ENCODE data around the gene UNC5CL.
A peak's percentile ranks its signal among the peaks of the same experiment; 100 is the strongest.

UNC5CL gene, protein sequence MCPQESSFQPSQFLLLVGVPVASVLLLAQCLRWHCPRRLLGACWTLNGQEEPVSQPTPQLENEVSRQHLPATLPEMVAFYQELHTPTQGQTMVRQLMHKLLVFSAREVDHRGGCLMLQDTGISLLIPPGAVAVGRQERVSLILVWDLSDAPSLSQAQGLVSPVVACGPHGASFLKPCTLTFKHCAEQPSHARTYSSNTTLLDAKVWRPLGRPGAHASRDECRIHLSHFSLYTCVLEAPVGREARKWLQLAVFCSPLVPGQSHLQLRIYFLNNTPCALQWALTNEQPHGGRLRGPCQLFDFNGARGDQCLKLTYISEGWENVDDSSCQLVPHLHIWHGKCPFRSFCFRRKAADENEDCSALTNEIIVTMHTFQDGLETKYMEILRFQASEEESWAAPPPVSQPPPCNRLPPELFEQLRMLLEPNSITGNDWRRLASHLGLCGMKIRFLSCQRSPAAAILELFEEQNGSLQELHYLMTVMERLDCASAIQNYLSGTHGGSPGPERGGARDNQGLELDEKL

DNA sequence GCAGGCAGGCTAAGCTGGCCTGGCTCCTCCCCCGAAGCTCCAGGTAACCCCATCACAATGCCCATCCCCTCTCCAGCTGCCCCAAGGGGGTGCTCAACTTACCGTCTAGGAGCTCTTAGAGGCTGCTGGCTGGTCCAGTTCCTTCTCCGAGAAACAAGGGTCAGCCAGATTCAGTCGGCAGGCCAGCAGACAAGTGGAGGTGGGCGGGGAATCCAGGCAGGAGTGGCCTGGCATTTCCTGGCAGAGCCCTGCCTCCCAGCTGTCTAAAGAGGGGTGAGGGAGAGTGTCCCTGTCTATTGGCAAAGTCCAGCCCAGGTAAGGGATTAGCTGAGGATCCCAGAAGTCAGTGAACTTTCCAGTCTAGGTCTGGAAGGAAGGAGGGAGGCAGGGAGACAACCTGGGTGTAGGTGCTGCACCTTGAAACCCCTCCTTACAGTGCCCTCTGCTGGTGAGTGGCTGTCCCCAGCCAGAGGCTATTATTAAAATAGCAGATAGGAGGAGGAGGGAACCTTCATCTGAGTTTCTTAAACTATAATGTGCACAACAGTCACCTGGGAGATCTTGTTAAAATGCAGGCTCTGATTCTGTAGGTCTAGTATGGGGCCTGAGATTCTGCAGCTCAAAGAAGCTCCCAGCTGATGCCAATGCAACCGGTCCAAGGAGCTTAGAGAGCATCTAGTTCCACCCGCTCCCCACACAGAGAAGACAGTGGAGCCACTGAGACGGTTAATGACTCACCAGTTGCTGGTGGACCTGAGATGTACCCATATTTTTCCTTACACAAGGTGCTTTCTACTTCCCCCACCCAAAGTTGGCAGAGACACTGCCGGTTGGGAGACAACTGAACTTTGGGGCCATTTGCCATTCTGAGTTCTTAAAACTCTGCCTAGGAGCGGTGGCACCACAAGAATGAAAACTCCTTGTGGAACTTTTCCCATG lies at the start of gene UNC5CL:
TSS of gene UNC5CL (minus strand) at position 162 of the 939 bp plus-strand sequence. CDS start 4,147 bp downstream, outside the sequence.
- Histone ChIP-seq H3K4me3 (ENCODE audit: low read depth, low read length) (no peak within 1 kb of the TSS), H3K9me3 (ENCODE audit: control insufficient read depth, insufficient read depth, low read length) (no peaks in the 10 kb centered on the region), H3K4me1 (ENCODE audit: control insufficient read depth, insufficient read depth, low read length) (no peaks in the 10 kb centered on the region), H3K27me3 (ENCODE audit: control insufficient read depth, insufficient read depth, low read length) (no peaks in the 10 kb centered on the region), H3K9ac (ENCODE audit: low read depth, low read length) (no peak within 1 kb of the TSS), H3K36me3 (ENCODE audit: control insufficient read depth, insufficient read depth, low read length) (no peaks in the 10 kb centered on the region)

DNA sequence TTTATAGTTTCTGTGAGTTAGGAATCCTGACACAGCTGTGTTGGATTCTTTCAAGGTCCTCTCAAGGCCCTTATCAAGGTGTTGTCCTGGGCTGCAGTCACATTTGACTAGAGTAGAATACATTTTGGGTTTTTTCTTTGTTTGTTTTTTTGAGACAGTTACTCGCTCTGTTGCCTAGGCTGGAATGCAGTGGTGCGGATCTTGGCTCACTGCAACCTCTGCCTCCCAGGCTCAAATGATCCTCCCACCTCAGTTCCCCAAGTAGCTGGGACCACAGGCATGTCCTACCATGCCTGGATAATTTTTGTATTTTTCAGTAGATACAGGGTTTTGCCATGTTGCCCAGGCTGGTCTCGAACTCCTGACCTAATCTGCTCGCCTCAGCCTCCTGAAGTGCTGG lies 49.4 kb upstream of the UNC5CL start:
- Histone ChIP-seq H3K9me3 (ENCODE audit: control insufficient read depth, insufficient read depth, low read length) (no peaks in the 10 kb centered on the region), H3K36me3 (ENCODE audit: control insufficient read depth, insufficient read depth, low read length) (peaks cover 40% of the 10 kb centered on the region), H3K27me3 (ENCODE audit: control insufficient read depth, insufficient read depth, low read length) (no peaks in the 10 kb centered on the region), H3K4me3 (ENCODE audit: low read depth, low read length) (no peak overlapping the region), H3K9ac (ENCODE audit: low read depth, low read length) (no peak overlapping the region), H3K4me1 (ENCODE audit: control insufficient read depth, insufficient read depth, low read length) (no peaks in the 10 kb centered on the region)

DNA sequence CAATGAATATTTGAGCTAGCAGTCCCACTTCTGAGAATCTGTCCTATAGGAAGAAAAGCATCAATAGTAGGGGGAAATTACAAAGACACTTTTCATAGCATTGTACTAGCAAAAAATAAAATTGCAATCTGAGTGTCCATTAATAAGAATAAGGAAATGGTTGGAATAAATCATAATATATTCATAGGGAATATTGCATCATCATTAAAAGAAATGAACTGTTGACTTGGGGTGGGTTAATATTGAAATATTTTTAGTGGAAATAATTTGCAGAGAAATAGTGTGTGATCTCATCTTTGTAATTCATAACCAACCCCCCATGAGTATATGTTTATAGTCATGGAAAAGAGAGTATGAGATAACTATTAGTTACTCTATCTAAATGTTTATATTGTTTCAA lies 46.2 kb upstream of the UNC5CL start:
- H3K36me3 ChIP-seq (ENCODE audit: control insufficient read depth, insufficient read depth, low read length): peaks cover 25% of the 10 kb centered on the region
- H3K4me1 ChIP-seq (ENCODE audit: control insufficient read depth, insufficient read depth, low read length): no peaks in the 10 kb centered on the region
- no peak overlapping the region for H3K9ac ChIP-seq (ENCODE audit: low read depth, low read length)
- no peaks in the 10 kb centered on the region for H3K27me3 ChIP-seq (ENCODE audit: control insufficient read depth, insufficient read depth, low read length)
- H3K9me3 ChIP-seq (ENCODE audit: control insufficient read depth, insufficient read depth, low read length): no peaks in the 10 kb centered on the region
- no peak overlapping the region for H3K4me3 ChIP-seq (ENCODE audit: low read depth, low read length)

DNA sequence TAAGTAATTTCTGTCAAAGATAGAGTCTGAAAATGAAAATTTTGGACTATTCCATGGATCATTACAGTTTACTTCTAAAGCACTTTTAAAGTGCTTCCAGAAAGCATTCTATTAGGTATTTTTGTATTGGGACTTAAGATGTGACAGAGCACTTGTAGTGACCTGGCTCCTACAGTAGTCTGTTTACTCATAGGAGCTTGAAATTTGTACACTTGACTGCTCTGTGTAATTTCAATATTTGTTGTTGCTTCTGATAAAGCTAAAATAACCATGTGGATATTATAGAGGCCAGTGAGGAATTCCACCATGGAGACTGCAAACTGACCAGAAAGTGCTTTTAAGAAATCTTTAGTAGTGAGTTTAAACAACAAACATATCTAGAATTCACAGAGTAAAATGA lies 44.1 kb upstream of the UNC5CL start:
- peaks cover 26% of the 10 kb centered on the region for H3K36me3 ChIP-seq (ENCODE audit: control insufficient read depth, insufficient read depth, low read length)
- no peaks in the 10 kb centered on the region for H3K9me3 ChIP-seq (ENCODE audit: control insufficient read depth, insufficient read depth, low read length)
- no peak overlapping the region for H3K9ac ChIP-seq (ENCODE audit: low read depth, low read length)
- no peaks in the 10 kb centered on the region for H3K4me1 ChIP-seq (ENCODE audit: control insufficient read depth, insufficient read depth, low read length)
- no peaks in the 10 kb centered on the region for H3K27me3 ChIP-seq (ENCODE audit: control insufficient read depth, insufficient read depth, low read length)
- no peak overlapping the region for H3K4me3 ChIP-seq (ENCODE audit: low read depth, low read length)

DNA sequence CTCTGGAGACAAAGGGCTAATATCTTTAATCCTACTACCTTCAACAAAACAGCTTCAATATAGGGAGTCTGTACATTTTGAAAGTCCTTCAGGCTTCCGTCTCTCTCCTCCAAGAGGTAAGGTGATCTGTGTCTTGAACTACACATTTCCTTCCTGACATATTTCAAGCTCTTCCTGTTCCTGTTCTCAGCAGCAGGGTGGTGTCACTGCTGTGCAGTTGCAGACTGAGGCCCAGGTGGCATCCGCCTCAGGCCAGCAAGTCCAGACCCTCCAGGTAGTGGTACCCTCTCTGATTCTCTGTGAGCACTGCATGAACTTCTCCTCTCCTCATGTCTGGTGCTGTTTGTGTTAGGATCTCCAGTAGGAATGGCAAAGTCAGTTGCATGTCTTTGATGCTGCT lies 41.6 kb upstream of the UNC5CL start:
- peaks cover 18% of the 10 kb centered on the region for H3K36me3 ChIP-seq (ENCODE audit: control insufficient read depth, insufficient read depth, low read length)
- H3K9ac ChIP-seq (ENCODE audit: low read depth, low read length): no peak overlapping the region
- H3K4me3 ChIP-seq (ENCODE audit: low read depth, low read length): no peak overlapping the region
- no peaks in the 10 kb centered on the region for H3K27me3 ChIP-seq (ENCODE audit: control insufficient read depth, insufficient read depth, low read length)
- peaks cover 3% of the 10 kb centered on the region for H3K4me1 ChIP-seq (ENCODE audit: control insufficient read depth, insufficient read depth, low read length)
- no peaks in the 10 kb centered on the region for H3K9me3 ChIP-seq (ENCODE audit: control insufficient read depth, insufficient read depth, low read length)

DNA sequence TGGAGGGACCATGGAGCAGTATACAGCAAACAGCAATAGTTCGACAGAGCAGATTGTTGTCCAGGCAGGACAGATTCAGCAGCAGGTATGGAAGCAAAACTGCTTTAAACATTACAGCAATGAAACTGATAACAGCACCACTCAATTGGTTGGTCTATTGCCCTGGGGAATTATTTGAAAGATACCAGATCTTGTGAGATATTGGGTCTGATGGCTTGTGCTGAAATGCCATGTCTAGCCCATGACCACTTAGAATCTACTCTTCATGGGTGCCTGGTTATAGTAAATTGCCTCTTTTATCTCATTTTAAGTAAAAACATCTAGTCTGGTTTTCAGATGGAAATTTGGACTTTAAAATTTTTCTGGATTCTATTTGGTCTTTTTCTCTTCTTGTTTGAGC lies 40.1 kb upstream of the UNC5CL start:
- H3K4me3 ChIP-seq (ENCODE audit: low read depth, low read length): no peak overlapping the region
- no peak overlapping the region for H3K9ac ChIP-seq (ENCODE audit: low read depth, low read length)
- H3K4me1 ChIP-seq (ENCODE audit: control insufficient read depth, insufficient read depth, low read length): peaks cover 9% of the 10 kb centered on the region
- H3K27me3 ChIP-seq (ENCODE audit: control insufficient read depth, insufficient read depth, low read length): no peaks in the 10 kb centered on the region
- H3K36me3 ChIP-seq (ENCODE audit: control insufficient read depth, insufficient read depth, low read length): peaks cover 14% of the 10 kb centered on the region
- H3K9me3 ChIP-seq (ENCODE audit: control insufficient read depth, insufficient read depth, low read length): no peaks in the 10 kb centered on the region

DNA sequence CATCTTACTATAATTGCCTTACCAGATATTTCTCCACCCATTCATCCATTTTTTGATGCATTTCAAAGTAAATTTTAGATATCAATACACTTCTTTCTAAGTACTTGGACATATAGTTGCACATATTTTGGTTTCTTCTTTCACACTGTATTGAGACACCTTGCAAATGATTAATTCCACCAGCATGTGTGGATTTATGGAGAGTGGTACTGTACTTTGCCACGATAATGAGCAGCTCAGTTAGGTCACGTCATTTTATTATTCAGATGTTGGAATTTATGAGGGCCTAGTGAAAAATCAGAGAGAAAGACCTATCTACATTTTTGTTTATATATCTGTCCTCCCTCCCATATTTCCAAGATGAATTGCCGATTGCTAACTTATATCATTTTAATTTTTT lies 39.1 kb upstream of the UNC5CL start:
- Histone ChIP-seq H3K27me3 (ENCODE audit: control insufficient read depth, insufficient read depth, low read length) (no peaks in the 10 kb centered on the region), H3K9ac (ENCODE audit: low read depth, low read length) (no peak overlapping the region), H3K4me3 (ENCODE audit: low read depth, low read length) (no peak overlapping the region), H3K9me3 (ENCODE audit: control insufficient read depth, insufficient read depth, low read length) (no peaks in the 10 kb centered on the region), H3K36me3 (ENCODE audit: control insufficient read depth, insufficient read depth, low read length) (peaks cover 11% of the 10 kb centered on the region), H3K4me1 (ENCODE audit: control insufficient read depth, insufficient read depth, low read length) (peaks cover 9% of the 10 kb centered on the region)

DNA sequence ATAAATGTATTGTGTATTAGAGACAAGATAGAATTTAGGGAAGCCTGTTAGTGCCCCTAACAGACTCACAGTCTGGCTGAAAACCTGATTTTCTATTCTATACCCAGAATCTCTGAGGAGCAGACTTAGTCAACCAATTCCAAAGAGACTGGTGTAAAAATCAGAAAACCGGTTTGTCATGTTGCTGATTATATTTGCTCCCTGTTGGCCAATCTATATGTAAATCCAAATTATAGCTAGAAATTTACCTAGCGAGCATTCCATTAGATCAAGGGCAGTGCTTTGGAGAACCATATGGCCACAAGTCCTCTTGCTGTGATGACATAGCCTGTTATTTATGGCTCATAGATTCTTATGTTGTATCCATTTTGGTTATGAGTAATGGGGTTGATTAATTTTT lies 38.5 kb upstream of the UNC5CL start:
- Histone ChIP-seq H3K36me3 (ENCODE audit: control insufficient read depth, insufficient read depth, low read length) (peaks cover 11% of the 10 kb centered on the region), H3K9me3 (ENCODE audit: control insufficient read depth, insufficient read depth, low read length) (no peaks in the 10 kb centered on the region), H3K4me1 (ENCODE audit: control insufficient read depth, insufficient read depth, low read length) (peaks cover 9% of the 10 kb centered on the region), H3K4me3 (ENCODE audit: low read depth, low read length) (no peak overlapping the region), H3K27me3 (ENCODE audit: control insufficient read depth, insufficient read depth, low read length) (no peaks in the 10 kb centered on the region), H3K9ac (ENCODE audit: low read depth, low read length) (no peak overlapping the region)

DNA sequence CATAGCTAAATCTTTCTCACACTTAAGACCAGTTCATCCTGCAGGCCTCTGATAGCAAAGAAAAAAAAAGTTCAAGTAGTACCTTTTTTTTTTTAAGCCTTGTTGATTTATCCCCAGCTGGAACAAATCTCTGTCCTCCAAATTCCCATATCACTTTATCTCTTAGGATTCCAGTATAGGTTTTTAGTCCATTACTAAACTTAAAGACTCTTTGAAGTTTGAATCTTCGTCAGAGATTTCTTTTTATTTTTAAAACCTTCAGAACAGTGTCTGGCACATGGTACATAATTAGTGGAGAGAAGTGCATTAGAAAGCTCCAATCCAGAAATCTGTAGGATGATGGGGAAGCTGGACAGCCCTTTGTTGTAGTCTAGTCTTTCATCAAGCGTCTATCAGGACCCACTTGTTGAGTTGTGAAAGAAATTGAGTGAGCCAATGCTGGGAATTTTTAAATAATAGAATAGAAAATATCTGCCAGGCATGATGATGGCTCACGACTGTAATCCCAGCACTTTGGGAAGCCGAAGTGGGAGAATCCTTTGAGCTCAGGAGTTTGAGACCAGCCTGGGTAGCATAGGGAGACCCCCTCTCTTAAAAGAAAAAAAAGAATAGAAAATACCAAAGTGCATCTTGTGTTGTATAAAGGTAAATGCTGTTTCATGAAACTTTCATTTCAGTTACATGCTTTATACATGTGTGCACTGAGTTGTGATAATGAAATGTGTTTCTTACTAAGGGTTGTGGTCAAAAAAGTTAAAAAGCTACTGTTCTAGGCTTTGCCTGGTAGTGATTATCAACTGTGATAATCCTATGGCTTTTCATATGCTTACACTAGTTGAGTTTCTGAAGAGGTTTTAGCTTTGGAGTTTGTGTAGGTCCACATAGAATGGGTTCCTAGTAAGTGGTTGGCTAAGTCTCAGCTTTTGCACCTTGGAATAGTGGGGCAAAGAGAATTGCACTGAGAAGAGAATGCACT lies 36.9 kb upstream of the UNC5CL start:
- Histone ChIP-seq H3K9me3 (ENCODE audit: control insufficient read depth, insufficient read depth, low read length) (no peaks in the 10 kb centered on the region), H3K36me3 (ENCODE audit: control insufficient read depth, insufficient read depth, low read length) (peaks cover 8% of the 10 kb centered on the region), H3K27me3 (ENCODE audit: control insufficient read depth, insufficient read depth, low read length) (no peaks in the 10 kb centered on the region), H3K4me3 (ENCODE audit: low read depth, low read length) (no peak overlapping the region), H3K4me1 (ENCODE audit: control insufficient read depth, insufficient read depth, low read length) (peaks cover 12% of the 10 kb centered on the region), H3K9ac (ENCODE audit: low read depth, low read length) (no peak overlapping the region)

DNA sequence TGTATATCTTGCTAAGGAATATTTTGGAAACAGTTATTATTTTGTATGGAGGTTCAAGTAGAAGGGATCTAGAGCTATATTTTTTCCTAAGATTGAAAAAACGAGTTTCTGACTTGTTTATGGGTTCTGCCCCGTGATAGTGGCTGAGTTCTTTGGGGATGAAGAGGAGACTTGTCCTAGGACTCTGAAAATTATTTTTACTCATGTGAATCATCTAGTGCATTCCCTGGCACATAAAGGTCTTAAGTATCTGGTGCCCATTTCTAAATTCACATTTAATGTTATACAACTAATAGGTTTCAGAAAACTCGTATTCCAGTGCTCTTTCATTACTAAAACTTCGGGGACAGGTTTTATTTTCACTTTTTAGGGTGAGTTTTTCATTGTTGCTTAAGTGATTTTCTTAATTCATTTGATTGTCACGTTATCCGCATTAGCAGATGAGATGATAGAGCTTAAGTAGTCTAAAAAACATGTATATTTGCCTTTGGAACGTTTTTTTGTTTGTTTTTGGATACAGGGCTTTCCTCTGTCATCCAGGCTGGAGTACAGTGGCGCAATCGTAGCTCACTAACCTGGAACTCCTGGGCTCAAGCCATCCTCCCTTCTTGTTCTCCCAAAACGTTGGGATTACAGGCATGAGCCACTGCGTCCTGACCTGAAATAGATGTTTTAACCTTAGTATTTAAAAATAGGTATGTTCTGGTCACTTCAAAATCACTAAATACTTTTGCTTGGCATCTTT lies 35.8 kb upstream of the UNC5CL start:
- Histone ChIP-seq H3K27me3 (ENCODE audit: control insufficient read depth, insufficient read depth, low read length) (no peaks in the 10 kb centered on the region), H3K4me3 (ENCODE audit: low read depth, low read length) (peak overlapping the region; percentile 95), H3K36me3 (ENCODE audit: control insufficient read depth, insufficient read depth, low read length) (peaks cover 3% of the 10 kb centered on the region), H3K9me3 (ENCODE audit: control insufficient read depth, insufficient read depth, low read length) (no peaks in the 10 kb centered on the region), H3K9ac (ENCODE audit: low read depth, low read length) (peak overlapping the region; percentile 8), H3K4me1 (ENCODE audit: control insufficient read depth, insufficient read depth, low read length) (peaks cover 18% of the 10 kb centered on the region)

All from iPS-15b (cell line).